Esophagus muscularis mucosa (tissue), 4 donors: Measurements from ENCODE around the gene CNTN5. TPM values are rescaled to one million over a fixed set of nuclear protein-coding genes. Genes with fewer than 3 reads are reported as not detected.

Experiments used
- DNase-seq: peaks from one replicate; pipeline ENCODE4 v3.0.0-alpha.2; 2017; ENCODE audit errors: extremely low spot score
- H3K27ac ChIP-seq, 4 donors: fragments of 200-600 bp; sonication (generic); replicated peaks in 1 of 4; 1 replicate in 3 of 4; 2 replicates in 1 of 4; pipeline ENCODE4 v1.5.1; 2016 to 2019; ENCODE audit warnings: mild to moderate bottlenecking in 1 of 4
- H3K27me3 ChIP-seq, 4 donors: fragments of 200-600 bp; sonication (generic); one replicate each; pipeline versions ENCODE4 v1.5.1 to v1.6.0; 2016 to 2019
- H3K36me3 ChIP-seq, 4 donors: fragments of 200-600 bp; sonication (generic); one replicate each; pipeline ENCODE4 v1.5.1; 2016 to 2019
- H3K4me1 ChIP-seq, 4 donors: fragments of 200-600 bp; sonication (generic); one replicate each; pipeline ENCODE4 v1.5.1; 2016 to 2019
- H3K4me3 ChIP-seq, 4 donors: fragments of 200-600 bp; sonication (generic); 1 replicate in 2 of 4; 2 replicates in 2 of 4; pipeline ENCODE4 v1.5.1; 2016 to 2019; ENCODE audit warnings: mild to moderate bottlenecking in 4 of 4, moderate library complexity in 1 of 4
- H3K9me3 ChIP-seq, 4 donors: fragments of 200-600 bp; sonication (generic); 1 replicate in 3 of 4; 2 replicates in 1 of 4; pipeline ENCODE4 v1.5.1; 2016 to 2019
- CTCF ChIP-seq, 3 experiments: fragments of 200-600 bp in 2 of 3; fragments of 450-650 bp in 1 of 3; sonication (generic) in 2 of 3; IDR thresholded peaks; one replicate each; pipeline ENCODE4 v1.5.1; 2017 to 2019; ENCODE audit warnings: antibody characterized with exemption in 3 of 3, mild to moderate bottlenecking in 2 of 3, moderate library complexity in 1 of 3
- EP300 ChIP-seq: sonication (generic); formaldehyde crosslinking; IDR thresholded peaks from one replicate; pipeline ENCODE4 v1.6.1; 2017; ENCODE audit warnings: antibody characterized with exemption
- POLR2A ChIP-seq: fragments of 450-650 bp; IDR thresholded peaks from one replicate; pipeline ENCODE4 v1.6.1; 2017; ENCODE audit warnings: antibody characterized with exemption, moderate library complexity, mild to moderate bottlenecking, low read depth
- POLR2AphosphoS5 ChIP-seq, 2 donors: sonication (generic); formaldehyde crosslinking; IDR thresholded peaks; one replicate each; pipeline ENCODE4 v1.6.1; 2017; ENCODE audit warnings: antibody characterized with exemption in 2 of 2
- WGBS: methylation state at CpG from one replicate; pipeline ENCODE4 v1.1.5; 2018; 5-methylcytosine and 5-hydroxymethylcytosine counted together
- intact Hi-C: fragments of 100-400 bp; cut with DNase I; formaldehyde crosslinking; loops from one replicate; pipeline ENCODE4 v1.15.1; 2023
- total RNA-seq, 4 donors: library from RNA; depleted of rRNA; stranded (reverse); fragments of >200 nt; gene quantifications; one replicate each; pipeline versions ENCODE4 v1.1.0 to v1.2.1, GENCODE V29; 2016

CNTN5 gene
- total RNA-seq, 4 donors from 2014 or later = 0.06 TPM; not detected in 3

- Histone ChIP-seq H3K4me1 (no peaks in the 10 kb centered on the region), H3K36me3 (no peaks in the 10 kb centered on the region), H3K9me3 (no peaks in the 10 kb centered on the region), H3K27me3 (no peaks in the 10 kb centered on the region), H3K27ac (no peak overlapping the region), H3K4me3 (no peak overlapping the region)
- DNase-seq = no peak
- intact Hi-C loops = no loop called here
- TF ChIP-seq EP300 = no peak
- no peak for TF ChIP-seq POLR2A
- no peak for TF ChIP-seq POLR2AphosphoS5 (IDR thresholded peaks at IDR 0.05)
- no peak for TF ChIP-seq CTCF (IDR thresholded peaks at IDR 0.05)
Observed at GRCh38 chr11:99234534-99234933, 213.8 kb downstream of the CNTN5 start.

- Histone ChIP-seq H3K4me3 (no peak overlapping the region), H3K9me3 (no peaks in the 10 kb centered on the region), H3K27ac (no peak overlapping the region), H3K27me3 (no peaks in the 10 kb centered on the region), H3K36me3 (no peaks in the 10 kb centered on the region), H3K4me1 (no peaks in the 10 kb centered on the region)
- no peak for DNase-seq
- TF ChIP-seq POLR2AphosphoS5 (IDR thresholded peaks at IDR 0.05) = no peak
- no peak for TF ChIP-seq POLR2A
- TF ChIP-seq CTCF (IDR thresholded peaks at IDR 0.05) = no peak
- no peak for TF ChIP-seq EP300
- WGBS = 71% methylated on average over 1 of the region's 1 CpG
- intact Hi-C loops = no loop called here
Observed at GRCh38 chr11:99238401-99238800, 217.7 kb downstream of the CNTN5 start.

- Histone ChIP-seq H3K27ac (no peak overlapping the region), H3K4me3 (no peak overlapping the region), H3K36me3 (no peaks in the 10 kb centered on the region), H3K9me3 (no peaks in the 10 kb centered on the region), H3K4me1 (no peaks in the 10 kb centered on the region), H3K27me3 (no peaks in the 10 kb centered on the region)
- 73% methylated on average over 8 of the region's 8 CpGs for WGBS
- intact Hi-C loops = no loop called here
- DNase-seq = no peak
- TF ChIP-seq POLR2AphosphoS5 (IDR thresholded peaks at IDR 0.05) = no peak
- TF ChIP-seq CTCF (IDR thresholded peaks at IDR 0.05) = no peak
- no peak for TF ChIP-seq POLR2A
- no peak for TF ChIP-seq EP300
Observed at GRCh38 chr11:99240192-99241030, 219.7 kb downstream of the CNTN5 start.

DNA sequence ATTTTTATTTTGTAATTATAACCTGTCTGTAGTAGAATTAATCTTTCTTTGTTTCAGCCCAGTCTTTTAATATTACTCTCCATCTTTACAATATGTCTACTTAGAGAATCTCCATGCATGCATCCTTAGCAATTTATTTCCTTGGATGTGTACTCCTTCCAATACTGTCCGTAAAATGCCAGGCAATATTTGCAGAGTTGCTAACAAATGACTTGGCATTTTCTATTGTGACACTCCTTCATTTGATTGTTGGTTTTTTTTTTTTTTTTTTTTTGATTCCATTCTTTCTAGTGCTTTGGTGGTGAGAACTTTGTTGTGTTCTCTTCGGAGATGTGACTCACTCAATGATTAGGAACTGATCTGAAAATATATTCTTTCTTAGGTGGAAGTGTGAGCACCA is 220.3 kb downstream of the CNTN5 start:
- Histone ChIP-seq H3K9me3 (no peaks in the 10 kb centered on the region), H3K27me3 (no peaks in the 10 kb centered on the region), H3K36me3 (no peaks in the 10 kb centered on the region), H3K4me1 (no peaks in the 10 kb centered on the region), H3K4me3 (no peak overlapping the region), H3K27ac (no peak overlapping the region)
- intact Hi-C loops = no loop called here
- DNase-seq = no peak
- 77% methylated on average over 2 of the region's 2 CpGs for WGBS
- no peak for TF ChIP-seq CTCF (IDR thresholded peaks at IDR 0.05)
- no peak for TF ChIP-seq POLR2AphosphoS5 (IDR thresholded peaks at IDR 0.05)
- no peak for TF ChIP-seq EP300
- TF ChIP-seq POLR2A = no peak

DNA sequence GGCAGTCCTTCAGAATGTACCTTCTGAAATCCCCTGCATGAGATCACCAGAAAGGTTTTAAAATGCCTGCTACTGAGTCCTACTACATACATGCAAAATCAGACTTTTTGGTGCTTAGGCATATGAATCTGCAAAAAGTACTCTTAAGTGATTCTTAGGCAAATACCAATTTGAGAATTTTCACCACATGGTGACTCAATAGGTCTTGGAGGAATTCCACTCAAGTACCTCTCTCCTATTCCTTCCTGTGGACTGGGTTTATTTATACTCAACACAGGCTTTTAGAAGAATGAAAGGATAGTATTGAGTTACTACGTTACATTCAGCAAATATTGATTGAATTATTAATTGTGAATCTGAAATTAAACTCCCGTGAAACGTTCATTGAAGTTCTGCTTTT is 223.9 kb downstream of the CNTN5 start:
- Histone ChIP-seq H3K27ac (no peak overlapping the region), H3K4me1 (no peaks in the 10 kb centered on the region), H3K4me3 (no peak overlapping the region), H3K36me3 (no peaks in the 10 kb centered on the region), H3K27me3 (no peaks in the 10 kb centered on the region), H3K9me3 (no peaks in the 10 kb centered on the region)
- intact Hi-C loops = no loop called here
- TF ChIP-seq POLR2A = no peak
- TF ChIP-seq POLR2AphosphoS5 (IDR thresholded peaks at IDR 0.05) = no peak
- no peak for TF ChIP-seq EP300
- TF ChIP-seq CTCF (IDR thresholded peaks at IDR 0.05) = no peak
- WGBS = 89% methylated on average over 3 of the region's 3 CpGs
- DNase-seq = no peak
